Measurements from ENCODE around the gene TRIM52. TPM values are rescaled to one million over a fixed set of nuclear protein-coding genes. Genes with fewer than 3 reads are reported as not detected.

Gene TRIM52
- total RNA-seq, 4 donors from 2014 or later, result 2.0 to 11.1 (median 3.3) TPM

- no peak for TF ChIP-seq POLR2A (IDR thresholded peaks at IDR 0.05)
- intact Hi-C loops (cut with DNase I), result no loop called here
- Histone ChIP-seq H3K4me1 (peaks cover 0 to 50% (median 21%) of the 10 kb centered on the region in 3 donors), H3K4me3 (no peak overlapping the region), H3K9me3 (no peaks in the 10 kb centered on the region), H3K27ac (no peak overlapping the region), H3K36me3 (peaks cover 46 to 95% (median 70%) of the 10 kb centered on the region in 3 donors), H3K27me3 (no peaks in the 10 kb centered on the region)
- no peak for DNase-seq
- WGBS, 2 donors, result 79 to 94% methylated on average over 5 of the region's 5 CpGs
Measured at GRCh38 chr5:181237729-181238385, 23.1 kb downstream of the TRIM52 start.

- no peaks in the 10 kb centered on the region for H3K27me3 ChIP-seq
- no peaks in the 10 kb centered on the region for H3K9me3 ChIP-seq
- 87 to 88% methylated on average over 7 to 9 of the region's 10 CpGs for WGBS, 2 donors
- intact Hi-C loops (cut with DNase I), result no loop called here
- no peak for DNase-seq
- TF ChIP-seq CTCF (IDR thresholded peaks at IDR 0.05) (no peak), POLR2A (IDR thresholded peaks at IDR 0.05) (no peak)
- H3K4me1 ChIP-seq, result peaks cover 0 to 42% (median 16%) of the 10 kb centered on the region in 3 donors
- no peak overlapping the region for H3K4me3 ChIP-seq
- no peak overlapping the region for H3K27ac ChIP-seq
- peaks cover 46 to 100% (median 74%) of the 10 kb centered on the region in 3 donors for H3K36me3 ChIP-seq
Measured at GRCh38 chr5:181236954-181237641, 23.8 kb downstream of the TRIM52 start.

- no peaks in the 10 kb centered on the region for H3K27me3 ChIP-seq
- peaks cover 42 to 100% (median 74%) of the 10 kb centered on the region in 3 donors for H3K36me3 ChIP-seq
- intact Hi-C loops (cut with DNase I), result no loop called here
- no peak overlapping the region for H3K4me3 ChIP-seq
- TF ChIP-seq CTCF (IDR thresholded peaks at IDR 0.05), result no peak
- TF ChIP-seq POLR2A (IDR thresholded peaks at IDR 0.05), result no peak
- peaks cover 0 to 36% (median 10%) of the 10 kb centered on the region in 3 donors for H3K4me1 ChIP-seq
- H3K27ac ChIP-seq, result no peak overlapping the region
- H3K9me3 ChIP-seq, result no peaks in the 10 kb centered on the region
- DNase-seq, result no peak
- 80 to 84% methylated on average over 6 of the region's 6 CpGs for WGBS, 2 donors
Measured at GRCh38 chr5:181236471-181236870, 24.5 kb downstream of the TRIM52 start.

GRCh38 chr5:181235689-181236366 is 25.1 kb downstream of the TRIM52 start:
- Histone ChIP-seq H3K4me1 (peaks cover 0 to 30% (median 4%) of the 10 kb centered on the region in 3 donors), H3K27ac (no peak overlapping the region), H3K36me3 (peaks cover 36 to 100% (median 68%) of the 10 kb centered on the region in 3 donors), H3K27me3 (no peaks in the 10 kb centered on the region), H3K4me3 (no peak overlapping the region), H3K9me3 (no peaks in the 10 kb centered on the region)
- DNase-seq, result no peak
- WGBS, 2 donors, result 53 to 77% methylated on average over 3 to 5 of the region's 5 CpGs
- intact Hi-C loops (cut with DNase I), result no loop called here
- TF ChIP-seq POLR2A (IDR thresholded peaks at IDR 0.05), result no peak
- no peak for TF ChIP-seq CTCF (IDR thresholded peaks at IDR 0.05)

- H3K27me3 ChIP-seq, result no peaks in the 10 kb centered on the region
- H3K27ac ChIP-seq, result no peak overlapping the region
- H3K9me3 ChIP-seq, result no peaks in the 10 kb centered on the region
- intact Hi-C loops (cut with DNase I), result no loop called here
- 66 to 76% methylated on average over 5 of the region's 5 CpGs for WGBS, 2 donors
- no peak for DNase-seq
- peaks cover 32 to 99% (median 63%) of the 10 kb centered on the region in 3 donors for H3K36me3 ChIP-seq
- H3K4me3 ChIP-seq, result no peak overlapping the region
- peaks cover 0 to 24% (median 0%) of the 10 kb centered on the region in 3 donors for H3K4me1 ChIP-seq
- TF ChIP-seq POLR2A (IDR thresholded peaks at IDR 0.05) (no peak), CTCF (IDR thresholded peaks at IDR 0.05) (no peak)
Measured at GRCh38 chr5:181235323-181235688, 25.6 kb downstream of the TRIM52 start.

Data from esophagus squamous epithelium (tissue), 5 donors.